OCI-LY1 (cell line): ENCODE data around the gene PDZD7.

Experiments used
- EZH2 ChIP-seq: fragments of 200-600 bp; sonication (generic), shearing (Covaris generic); IDR thresholded peaks from 2 replicates; pipeline ENCODE4 v1.8.0; 2017; ENCODE audit warnings: borderline replicate concordance, mixed run types, mild to moderate bottlenecking, antibody characterized with exemption, low read length, moderate library complexity, mixed read lengths
- TF ChIP-seq, protein P1 (sequence below): fragments of 200-600 bp; sonication (generic), shearing (Covaris generic); IDR thresholded peaks from 2 replicates; pipeline ENCODE4 v1.5.1; 2017; ENCODE audit warnings: mild to moderate bottlenecking, antibody characterized with exemption, low read length, moderate library complexity, mixed read lengths

DNA sequence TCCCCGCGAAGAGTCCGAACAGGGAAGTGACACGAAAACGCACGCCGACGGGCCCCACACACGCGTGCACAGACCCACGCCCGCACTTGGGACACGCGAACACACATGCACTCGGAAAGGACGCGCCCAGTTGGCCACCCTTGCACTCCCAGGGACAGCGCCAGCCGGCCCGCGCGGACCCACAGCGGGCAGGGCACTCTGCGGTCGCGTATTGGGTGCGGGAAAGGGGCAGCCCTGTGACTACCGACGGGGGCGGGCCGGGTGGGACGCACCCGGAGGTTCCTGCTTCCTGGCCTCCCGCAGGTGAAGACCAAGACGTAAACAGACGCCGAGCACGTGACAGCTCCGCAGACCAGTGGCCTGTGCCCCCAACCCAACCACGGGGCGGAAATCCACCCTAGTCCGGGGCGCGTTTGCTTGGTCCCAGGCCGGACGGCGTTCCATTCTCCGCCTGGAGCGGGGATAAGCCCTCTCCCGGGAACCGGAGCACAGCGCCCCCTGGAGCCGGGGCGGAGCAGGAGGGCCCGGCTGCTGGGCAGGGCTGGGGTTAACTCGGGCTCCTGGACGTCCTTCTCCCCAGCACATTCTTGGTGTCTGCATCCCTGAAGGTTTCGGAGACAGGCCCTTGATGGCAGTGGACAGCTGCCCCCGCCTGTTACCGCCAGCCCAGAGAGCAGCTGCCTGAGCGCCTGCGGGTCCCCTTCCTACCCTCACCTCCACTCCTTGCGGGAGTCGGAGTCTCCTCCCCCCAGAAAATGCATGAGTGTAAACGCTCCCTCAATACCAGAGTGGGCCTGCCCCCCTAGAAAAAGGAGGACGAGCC lies 33.4 kb downstream of the PDZD7 start:
- TF ChIP-seq, protein P1, sequence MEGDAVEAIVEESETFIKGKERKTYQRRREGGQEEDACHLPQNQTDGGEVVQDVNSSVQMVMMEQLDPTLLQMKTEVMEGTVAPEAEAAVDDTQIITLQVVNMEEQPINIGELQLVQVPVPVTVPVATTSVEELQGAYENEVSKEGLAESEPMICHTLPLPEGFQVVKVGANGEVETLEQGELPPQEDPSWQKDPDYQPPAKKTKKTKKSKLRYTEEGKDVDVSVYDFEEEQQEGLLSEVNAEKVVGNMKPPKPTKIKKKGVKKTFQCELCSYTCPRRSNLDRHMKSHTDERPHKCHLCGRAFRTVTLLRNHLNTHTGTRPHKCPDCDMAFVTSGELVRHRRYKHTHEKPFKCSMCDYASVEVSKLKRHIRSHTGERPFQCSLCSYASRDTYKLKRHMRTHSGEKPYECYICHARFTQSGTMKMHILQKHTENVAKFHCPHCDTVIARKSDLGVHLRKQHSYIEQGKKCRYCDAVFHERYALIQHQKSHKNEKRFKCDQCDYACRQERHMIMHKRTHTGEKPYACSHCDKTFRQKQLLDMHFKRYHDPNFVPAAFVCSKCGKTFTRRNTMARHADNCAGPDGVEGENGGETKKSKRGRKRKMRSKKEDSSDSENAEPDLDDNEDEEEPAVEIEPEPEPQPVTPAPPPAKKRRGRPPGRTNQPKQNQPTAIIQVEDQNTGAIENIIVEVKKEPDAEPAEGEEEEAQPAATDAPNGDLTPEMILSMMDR, result peak; percentile 62
- no peak for TF ChIP-seq EZH2
